Activated naive CD4-positive, alpha-beta T cell treated with anti-CD3 and anti-CD28 coated beads, Interleukin-2, amount 50 U/mL, for 72 hours (primary cell): ENCODE results near the gene CPZ. TPM values are rescaled to one million over a fixed set of nuclear protein-coding genes. Genes with fewer than 3 reads are reported as not detected.

Experiments
- ATAC-seq, 2 donors: fragments of 150-1000 bp; cut with Tn5 transposase; 2 replicates each; pipeline ENCODE4 v1.10.0; 2021; ENCODE audit warnings: mild to moderate bottlenecking in 2 of 2, moderate library complexity in 2 of 2
- DNase-seq, 2 donors: peaks; one replicate each; pipeline ENCODE4 v3.0.0; 2021 to 2022; ENCODE audit warnings: low spot score in 2 of 2
- H3K27ac Mint-ChIP-seq, 2 donors: one replicate each; pipeline ENCODE4 v1.8.0; 2022; ENCODE audit warnings: mild to moderate bottlenecking in 2 of 2, mixed read lengths in 2 of 2
- H3K36me3 Mint-ChIP-seq, 2 donors: one replicate each; pipeline ENCODE4 v1.8.0; 2022; ENCODE audit warnings: mixed read lengths in 2 of 2
- H3K9me3 Mint-ChIP-seq, 2 donors: one replicate each; pipeline ENCODE4 v1.8.0; 2022; ENCODE audit warnings: mixed read lengths in 2 of 2
- total RNA-seq, 2 donors: library from RNA; stranded (reverse); gene quantifications; one replicate each; pipeline ENCODE4 v1.2.3, GENCODE V29; 2022

Gene CPZ
- total RNA-seq, 2 donors from 2014 or later, result not detected

DNA sequence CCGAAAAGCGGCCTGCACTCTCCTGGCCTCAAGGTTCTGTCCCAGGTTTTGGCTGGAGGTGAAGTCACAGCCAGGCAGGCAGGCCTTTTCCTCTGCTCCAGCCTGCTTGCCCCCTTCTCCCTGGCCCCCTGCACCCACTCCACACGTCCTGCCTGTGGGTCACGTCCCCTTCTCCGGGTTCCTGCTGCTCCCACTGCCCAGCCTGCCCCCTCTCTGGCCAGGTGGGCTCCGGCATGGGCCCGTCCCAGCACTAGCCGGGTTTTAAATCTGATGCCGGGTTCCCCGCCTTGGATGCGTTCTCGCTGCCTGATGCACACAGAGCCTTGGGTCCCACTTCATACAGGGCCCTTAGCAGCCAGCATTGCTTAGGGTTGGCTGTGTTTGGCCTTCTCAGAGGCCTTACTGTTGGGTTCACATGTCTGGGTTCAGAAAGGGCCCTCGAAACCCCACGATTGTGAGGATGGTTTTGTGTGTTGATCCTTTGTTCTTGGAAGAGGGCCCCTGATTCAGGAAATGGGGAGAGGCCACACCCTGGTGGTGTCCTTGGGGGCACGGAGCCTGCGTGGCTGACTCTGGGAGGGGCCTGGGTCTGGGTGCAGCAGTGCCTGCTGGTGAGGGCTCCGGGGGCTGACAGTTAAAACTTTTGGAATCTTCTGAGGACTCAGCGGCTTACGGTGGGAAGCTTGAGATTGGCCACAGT lies 6.0 kb downstream of the CPZ start:
- no peaks in the 10 kb centered on the region for H3K9me3 Mint-ChIP-seq
- H3K36me3 Mint-ChIP-seq, result no peaks in the 10 kb centered on the region
- H3K27ac Mint-ChIP-seq, result no peak overlapping the region
- ATAC-seq (no peak), DNase-seq (no peak)

DNA sequence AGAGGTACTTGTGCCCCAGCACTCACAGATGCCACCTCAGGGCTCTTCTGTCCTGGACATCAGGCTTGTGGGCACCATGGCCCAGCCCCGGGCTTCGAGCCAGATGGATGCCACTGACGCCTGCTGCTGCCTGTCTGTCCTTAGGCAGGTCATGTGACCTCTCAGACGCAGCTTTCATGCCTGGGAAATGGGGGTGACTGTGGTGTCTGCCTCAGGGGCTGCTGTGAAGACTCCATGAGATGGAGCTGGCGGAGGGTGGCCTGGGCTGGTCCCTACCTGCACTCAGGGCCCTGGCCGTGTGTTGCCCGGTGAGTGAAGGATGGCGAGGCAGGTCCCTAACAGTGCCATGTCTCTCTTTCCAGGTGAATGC lies 6.5 kb downstream of the CPZ start:
- Mint-ChIP-seq H3K36me3 (no peaks in the 10 kb centered on the region), H3K27ac (no peak overlapping the region), H3K9me3 (no peaks in the 10 kb centered on the region)
- no peak for DNase-seq
- no peak for ATAC-seq

DNA sequence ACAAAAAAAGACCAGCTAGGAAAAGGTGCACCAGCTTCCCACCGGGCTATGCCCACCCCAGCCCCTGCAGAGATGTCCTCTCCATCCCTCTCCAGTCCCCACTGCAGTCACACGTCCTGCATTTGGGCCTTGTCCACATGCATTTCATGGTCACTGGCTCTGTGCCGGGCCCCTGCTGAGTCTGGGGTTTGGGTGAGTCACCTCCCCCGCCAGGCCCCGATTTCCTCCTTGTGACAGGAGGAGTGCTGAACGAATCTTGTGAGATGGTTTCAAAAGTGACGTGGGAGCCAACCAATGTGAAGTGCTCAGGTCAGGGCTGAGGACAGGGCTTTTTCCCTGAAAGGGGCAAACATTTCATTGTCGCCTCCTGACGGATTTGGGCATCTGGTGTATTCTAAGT lies 7.1 kb downstream of the CPZ start:
- no peaks in the 10 kb centered on the region for H3K36me3 Mint-ChIP-seq
- H3K27ac Mint-ChIP-seq, result no peak overlapping the region
- ATAC-seq (no peak), DNase-seq (no peak)
- H3K9me3 Mint-ChIP-seq, result no peaks in the 10 kb centered on the region

DNA sequence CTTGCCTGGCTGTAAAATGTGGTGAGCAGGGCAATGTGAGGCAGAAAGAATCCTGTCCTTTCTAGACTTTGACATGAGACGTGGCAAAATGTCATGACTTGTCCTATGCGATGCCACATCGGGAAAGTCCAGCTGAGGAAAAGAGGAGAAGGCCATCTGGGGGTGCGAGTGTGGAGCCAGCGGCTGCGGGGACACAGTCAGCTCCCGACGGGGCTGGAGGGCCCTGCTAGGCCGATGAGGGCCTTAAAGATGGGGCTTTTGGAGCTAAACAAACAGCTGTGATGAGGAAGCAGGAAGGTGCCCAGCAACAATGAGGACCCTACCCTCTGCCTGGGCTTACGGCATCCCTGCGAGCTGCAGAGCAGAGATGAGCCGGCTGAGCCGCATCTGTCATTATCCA lies 7.7 kb downstream of the CPZ start:
- no peak overlapping the region for H3K27ac Mint-ChIP-seq
- ATAC-seq (no peak), DNase-seq (no peak)
- H3K9me3 Mint-ChIP-seq, result no peaks in the 10 kb centered on the region
- H3K36me3 Mint-ChIP-seq, result no peaks in the 10 kb centered on the region

DNA sequence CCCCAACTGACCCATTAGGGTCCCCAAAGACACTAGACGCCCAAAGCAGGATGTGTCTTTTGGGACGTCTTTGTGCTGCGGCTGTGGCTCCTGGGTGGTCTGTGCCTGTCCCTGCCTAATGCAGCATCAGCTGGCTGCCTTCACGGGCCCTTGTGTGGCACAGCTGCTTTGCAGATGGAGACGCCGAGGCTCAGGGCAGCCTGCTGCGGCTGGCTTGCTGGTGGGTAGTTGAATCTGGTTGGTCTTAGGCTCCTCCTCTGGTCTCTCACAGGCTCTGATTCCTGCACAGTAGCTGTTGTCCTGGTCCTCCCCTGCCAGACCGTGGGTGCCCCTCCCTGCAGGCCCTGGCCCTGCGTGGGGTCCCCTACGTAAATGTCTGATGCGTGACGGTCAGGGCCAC lies 8.1 kb downstream of the CPZ start:
- DNase-seq, result no peak
- no peak for ATAC-seq
- no peaks in the 10 kb centered on the region for H3K36me3 Mint-ChIP-seq
- no peaks in the 10 kb centered on the region for H3K9me3 Mint-ChIP-seq
- no peak overlapping the region for H3K27ac Mint-ChIP-seq

DNA sequence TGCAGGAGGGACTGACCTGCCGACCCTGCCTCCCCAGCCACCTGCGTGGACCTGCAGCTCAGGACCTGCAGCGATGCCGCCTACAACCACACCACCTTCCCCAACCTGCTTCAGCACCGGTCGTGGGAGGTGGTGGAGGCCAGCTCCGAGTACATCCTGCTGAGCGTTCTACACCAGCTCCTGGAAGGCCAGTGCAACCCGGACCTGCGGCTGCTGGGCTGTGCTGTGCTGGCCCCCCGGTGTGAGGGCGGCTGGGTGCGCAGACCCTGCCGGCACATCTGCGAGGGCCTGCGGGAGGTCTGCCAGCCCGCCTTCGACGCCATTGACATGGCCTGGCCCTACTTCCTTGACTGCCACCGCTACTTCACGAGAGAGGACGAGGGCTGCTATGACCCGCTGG lies 8.5 kb downstream of the CPZ start:
- H3K36me3 Mint-ChIP-seq, result no peaks in the 10 kb centered on the region
- no peak for ATAC-seq

DNA sequence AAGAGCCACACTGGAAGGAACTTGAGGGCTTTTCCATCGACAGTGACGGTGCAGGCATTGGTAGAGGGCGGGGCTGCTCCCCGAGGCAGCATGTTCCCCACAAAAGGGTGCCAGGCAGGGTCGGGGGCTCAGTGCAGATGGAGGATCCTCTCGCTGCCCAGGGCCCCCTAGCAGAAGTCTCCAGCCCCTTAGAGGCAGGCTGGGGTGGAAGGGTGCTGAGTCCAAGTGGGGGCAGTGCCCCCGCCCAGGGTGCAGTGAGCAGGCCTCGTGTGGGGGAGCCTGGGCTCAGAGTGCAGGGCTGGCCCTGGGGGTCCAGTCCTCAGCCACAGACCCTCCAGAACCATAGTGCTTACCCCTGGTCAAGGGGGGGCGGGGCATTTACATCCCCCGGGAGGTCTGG lies 9.0 kb downstream of the CPZ start:
- no peaks in the 10 kb centered on the region for H3K36me3 Mint-ChIP-seq
- ATAC-seq, result no peak
- no peak overlapping the region for H3K27ac Mint-ChIP-seq
- DNase-seq, result no peak
- no peaks in the 10 kb centered on the region for H3K9me3 Mint-ChIP-seq

More for the DNA sequence above, 8.5 kb downstream of the CPZ start:
- H3K27ac Mint-ChIP-seq, result no peak overlapping the region
- no peak for DNase-seq
- H3K9me3 Mint-ChIP-seq, result no peaks in the 10 kb centered on the region

DNA sequence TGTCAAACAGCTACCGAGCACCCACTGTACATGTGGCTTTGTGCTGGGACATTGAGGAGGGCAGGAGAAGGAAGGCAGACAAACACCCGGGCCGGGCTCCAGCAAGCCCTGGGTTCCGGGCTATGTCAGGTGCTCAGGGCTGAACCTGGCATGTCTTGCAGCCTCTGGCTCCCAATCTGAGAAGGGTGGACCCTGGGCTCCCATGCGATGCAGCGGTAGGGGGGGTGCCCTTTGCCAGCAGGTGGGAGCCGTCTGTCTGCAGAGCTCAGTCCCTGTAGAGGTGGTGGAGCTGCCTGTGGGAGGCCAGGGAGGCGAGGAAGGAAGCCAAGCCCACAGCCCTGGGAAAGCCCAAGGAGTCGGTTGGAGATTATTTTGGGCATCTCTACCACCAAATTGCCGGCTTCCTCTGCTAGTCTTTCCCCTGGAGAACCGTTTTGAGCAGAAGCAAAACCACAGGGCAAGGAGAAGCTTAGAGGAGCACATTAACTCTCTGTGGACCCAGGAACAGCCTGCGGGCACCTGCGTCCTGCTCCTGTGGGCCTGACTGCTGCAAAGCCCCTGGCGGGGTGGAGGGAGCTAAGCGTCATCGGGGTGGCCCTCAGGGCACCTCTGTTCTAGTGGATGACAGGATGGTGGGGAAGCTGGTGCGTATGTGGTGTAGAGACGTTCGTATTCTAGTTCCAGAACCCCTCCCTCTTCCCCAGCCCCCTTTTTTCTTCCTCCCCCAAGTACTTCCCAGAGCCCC lies 10.3 kb downstream of the CPZ start:
- Mint-ChIP-seq H3K36me3 (no peaks in the 10 kb centered on the region), H3K27ac (no peak overlapping the region), H3K9me3 (no peaks in the 10 kb centered on the region)
- DNase-seq, result no peak
- no peak for ATAC-seq

DNA sequence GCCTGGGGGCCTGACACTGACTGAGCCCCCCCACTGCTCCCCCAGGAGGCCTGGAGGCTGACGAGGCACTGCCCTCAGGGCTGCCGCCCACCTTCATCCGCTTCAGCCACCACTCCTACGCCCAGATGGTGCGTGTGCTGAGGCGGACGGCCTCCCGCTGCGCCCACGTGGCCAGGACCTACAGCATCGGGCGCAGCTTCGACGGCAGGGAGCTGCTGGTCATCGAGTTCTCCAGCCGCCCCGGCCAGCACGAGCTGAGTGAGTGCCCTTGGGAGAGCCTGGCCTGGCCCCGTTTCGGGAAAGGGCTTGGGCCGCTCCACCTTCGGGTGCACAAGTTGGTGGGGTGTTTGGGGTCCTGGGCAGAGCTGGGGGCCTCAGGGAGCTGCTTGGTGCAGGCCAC lies 11.4 kb downstream of the CPZ start:
- Mint-ChIP-seq H3K9me3 (no peaks in the 10 kb centered on the region), H3K27ac (no peak overlapping the region), H3K36me3 (no peaks in the 10 kb centered on the region)
- DNase-seq, result no peak
- ATAC-seq, result no peak

DNA sequence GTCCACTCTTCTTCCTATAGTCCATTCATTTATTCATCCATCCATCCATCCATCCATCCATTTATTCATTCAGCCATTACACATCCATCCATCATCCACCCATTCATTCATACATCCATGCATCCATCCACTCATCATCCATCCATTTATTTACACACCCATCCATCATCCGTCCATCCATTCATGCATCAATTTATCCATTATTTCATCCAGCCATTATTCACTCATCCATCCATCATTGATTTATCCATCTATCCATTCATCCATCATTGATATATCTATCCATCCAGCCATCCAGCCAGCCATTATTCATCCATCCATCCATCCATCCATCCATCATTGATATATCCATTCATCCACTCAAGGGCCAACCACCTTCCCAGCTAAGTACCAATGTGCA lies 12.7 kb downstream of the CPZ start:
- no peaks in the 10 kb centered on the region for H3K36me3 Mint-ChIP-seq
- H3K27ac Mint-ChIP-seq, result no peak overlapping the region
- DNase-seq, result no peak
- no peaks in the 10 kb centered on the region for H3K9me3 Mint-ChIP-seq
- ATAC-seq, result no peak

DNA sequence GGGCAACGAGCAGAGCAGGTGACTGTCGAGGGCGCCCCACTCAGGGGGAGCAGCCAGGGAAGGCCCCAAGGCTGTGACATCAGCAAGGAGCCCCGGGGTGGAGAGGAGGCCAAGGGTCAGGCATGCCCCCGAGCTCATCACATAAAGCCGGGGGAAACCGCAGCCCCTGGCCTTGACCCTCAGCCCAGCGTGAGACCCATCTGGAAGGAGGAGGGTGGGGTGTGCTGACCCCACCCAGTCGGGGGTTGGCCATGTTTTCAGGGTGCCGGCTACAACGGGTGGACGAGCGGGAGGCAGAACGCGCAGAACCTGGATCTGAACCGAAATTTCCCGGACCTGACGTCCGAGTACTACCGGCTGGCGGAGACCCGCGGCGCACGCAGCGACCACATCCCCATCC lies 13.9 kb downstream of the CPZ start:
- H3K27ac Mint-ChIP-seq, result no peak overlapping the region
- no peaks in the 10 kb centered on the region for H3K36me3 Mint-ChIP-seq
- no peak for ATAC-seq
- no peaks in the 10 kb centered on the region for H3K9me3 Mint-ChIP-seq
- DNase-seq, result no peak

DNA sequence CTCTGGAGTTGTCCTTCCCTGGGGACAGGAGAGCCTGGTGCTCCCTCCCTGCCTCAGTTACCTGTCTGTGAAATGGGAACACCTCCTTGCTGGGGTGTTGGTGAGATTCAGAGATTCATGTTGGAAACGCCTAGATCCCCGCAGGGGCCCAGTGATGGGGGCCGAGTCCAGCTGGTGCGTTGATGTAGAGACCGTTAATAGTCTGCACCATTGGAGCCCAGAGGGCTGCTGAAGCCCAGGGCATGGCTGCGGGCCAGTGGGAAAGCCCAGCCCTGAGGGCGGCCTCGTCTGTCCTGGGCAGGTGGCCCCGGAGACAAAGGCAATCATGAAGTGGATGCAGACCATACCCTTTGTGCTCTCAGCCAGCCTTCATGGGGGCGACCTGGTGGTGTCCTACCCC lies 14.4 kb downstream of the CPZ start:
- ATAC-seq, result no peak
- H3K36me3 Mint-ChIP-seq, result no peaks in the 10 kb centered on the region
- no peaks in the 10 kb centered on the region for H3K9me3 Mint-ChIP-seq
- no peak for DNase-seq
- H3K27ac Mint-ChIP-seq, result no peak overlapping the region

DNA sequence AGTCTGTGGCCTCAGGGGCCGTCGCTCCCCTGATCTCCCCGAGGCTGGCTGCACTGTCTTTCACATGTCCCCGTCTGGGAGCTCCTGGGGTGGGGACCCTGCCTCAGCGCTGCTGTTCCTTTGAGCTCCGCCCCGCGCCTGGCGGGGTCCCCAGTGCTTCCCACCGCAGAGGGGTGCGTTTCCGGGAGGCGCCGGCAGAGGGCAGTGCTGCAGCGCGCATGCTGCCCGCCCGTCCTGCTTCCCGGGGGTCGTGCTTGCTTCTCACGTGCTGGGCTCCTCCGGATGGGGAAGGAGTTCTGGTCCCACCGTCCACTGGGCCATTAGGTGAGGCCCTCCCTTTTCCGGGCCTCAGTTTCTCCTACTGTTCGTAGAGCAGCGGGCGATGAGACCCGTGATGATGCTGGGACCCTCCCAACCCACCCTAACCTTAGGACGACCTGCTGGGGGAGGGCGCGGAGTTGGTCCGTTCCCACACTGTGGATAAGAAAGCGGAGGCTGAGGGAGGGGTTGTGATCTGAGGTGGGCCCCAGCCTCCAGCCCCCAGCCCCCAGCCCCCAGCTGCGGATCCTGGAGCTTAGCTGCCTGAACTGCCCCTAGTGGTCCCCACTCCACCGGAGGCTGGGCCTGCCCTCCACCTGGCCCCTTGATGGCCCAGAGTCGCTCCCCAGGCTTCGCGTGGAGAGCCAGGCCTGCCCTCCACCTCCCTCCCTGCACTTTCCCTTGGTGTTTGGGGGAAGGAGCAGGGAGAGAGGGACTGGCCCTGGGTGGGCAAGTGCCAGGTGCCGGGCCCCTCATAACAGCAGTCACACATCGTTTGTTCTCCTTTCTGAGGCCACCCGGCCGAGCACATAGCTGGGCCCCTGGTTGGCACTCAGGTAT lies 15.3 kb downstream of the CPZ start:
- H3K27ac Mint-ChIP-seq, result no peak overlapping the region
- peak in 1 of 2 donors; percentile 58 for ATAC-seq
- peak in 1 of 2 donors; percentile 71 for DNase-seq
- no peaks in the 10 kb centered on the region for H3K36me3 Mint-ChIP-seq
- no peaks in the 10 kb centered on the region for H3K9me3 Mint-ChIP-seq

DNA sequence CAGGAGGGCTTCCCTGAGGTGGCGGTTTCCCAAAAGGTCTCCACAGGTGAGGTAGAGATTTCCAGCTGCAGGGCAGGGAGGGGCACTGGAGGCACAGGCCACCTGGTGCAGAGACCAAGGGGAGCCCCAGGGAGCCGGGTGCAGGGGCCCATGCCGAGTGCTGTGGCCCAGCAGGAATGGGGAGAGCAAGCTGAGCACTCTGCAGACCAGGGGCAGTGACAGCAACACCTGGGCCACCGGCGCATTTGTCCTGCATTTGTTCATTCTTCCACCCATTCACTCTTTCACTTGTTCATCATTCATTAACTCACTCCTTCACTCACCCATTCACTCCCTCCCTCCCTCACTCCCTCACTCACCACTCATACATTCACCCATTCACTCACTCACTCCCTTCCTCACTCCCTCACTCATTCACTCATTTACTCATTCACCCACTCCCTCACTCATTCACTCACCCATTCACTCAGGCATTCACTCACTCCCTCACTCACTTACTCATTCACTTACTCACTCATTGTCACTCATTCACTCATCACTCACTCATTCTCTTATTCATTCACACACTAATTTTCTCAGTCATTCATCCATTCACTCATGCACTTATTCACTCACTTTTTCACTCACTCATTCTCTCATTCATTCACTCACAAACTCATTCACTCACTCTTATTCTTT lies 16.3 kb downstream of the CPZ start:
- H3K9me3 Mint-ChIP-seq, result no peaks in the 10 kb centered on the region
- no peak overlapping the region for H3K27ac Mint-ChIP-seq
- peak; percentile 35 to 42 for ATAC-seq
- no peak for DNase-seq
- H3K36me3 Mint-ChIP-seq, result no peaks in the 10 kb centered on the region

DNA sequence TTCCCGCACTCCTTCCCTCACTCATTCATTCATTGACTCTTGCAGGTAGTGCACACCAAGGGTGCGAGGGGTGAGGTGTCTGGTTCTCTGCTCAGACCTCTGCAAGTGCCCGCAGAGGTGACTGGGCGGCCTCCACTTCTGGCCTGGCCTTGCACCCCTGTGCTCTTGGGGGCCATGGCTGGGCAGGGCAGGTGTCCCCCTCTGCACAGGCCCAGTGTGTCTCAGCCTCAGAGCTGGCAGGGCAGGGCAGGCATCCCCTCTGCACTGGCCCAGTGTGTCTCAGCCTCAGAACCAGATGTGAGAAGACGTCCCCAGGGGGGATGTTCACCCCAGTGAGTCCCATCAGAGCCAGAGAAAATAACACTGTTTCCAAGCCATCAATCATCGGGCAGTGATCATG lies 16.8 kb downstream of the CPZ start:
- DNase-seq (no peak), ATAC-seq (no peak)
- no peaks in the 10 kb centered on the region for H3K36me3 Mint-ChIP-seq

DNA sequence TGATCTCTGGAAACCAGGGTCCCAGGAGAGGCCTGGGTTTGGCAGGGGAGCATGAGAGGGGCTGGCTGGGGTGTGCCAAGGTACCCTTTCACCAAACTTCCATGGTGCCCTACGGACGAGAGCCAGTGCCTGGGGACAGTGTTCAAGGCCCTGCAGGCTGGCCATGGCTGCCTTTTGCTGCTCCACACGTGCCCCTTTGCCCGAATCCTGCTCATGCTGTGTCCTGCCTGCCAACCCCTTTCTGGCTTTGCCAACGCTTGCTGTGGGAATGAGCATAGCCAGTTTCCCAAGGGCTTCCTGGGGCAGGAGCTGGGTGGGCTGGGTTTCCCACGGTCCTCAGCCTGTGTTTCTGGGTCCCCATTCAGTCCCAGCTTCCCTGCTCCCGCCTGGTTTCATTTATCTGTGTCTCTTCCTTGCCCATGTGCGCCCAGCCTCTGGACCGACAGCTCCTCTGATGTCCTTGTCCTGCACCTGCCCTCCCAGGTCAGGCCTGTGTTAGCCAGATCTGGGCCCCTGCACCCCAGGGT lies 17.3 kb downstream of the CPZ start:
- Mint-ChIP-seq H3K36me3 (no peaks in the 10 kb centered on the region), H3K9me3 (no peaks in the 10 kb centered on the region), H3K27ac (no peak overlapping the region)
- no peak for ATAC-seq
- DNase-seq, result no peak

More for the DNA sequence above, 16.8 kb downstream of the CPZ start:
- Mint-ChIP-seq H3K27ac (no peak overlapping the region), H3K9me3 (no peaks in the 10 kb centered on the region)
